ENCODE results near the gene ZNF652.

GRCh38 chr17:49316258-49316570, 45.8 kb downstream of the ZNF652 start:
- no peak for TF ChIP-seq POLR2A (IDR thresholded peaks at IDR 0.05)
- TF ChIP-seq, protein P1, sequence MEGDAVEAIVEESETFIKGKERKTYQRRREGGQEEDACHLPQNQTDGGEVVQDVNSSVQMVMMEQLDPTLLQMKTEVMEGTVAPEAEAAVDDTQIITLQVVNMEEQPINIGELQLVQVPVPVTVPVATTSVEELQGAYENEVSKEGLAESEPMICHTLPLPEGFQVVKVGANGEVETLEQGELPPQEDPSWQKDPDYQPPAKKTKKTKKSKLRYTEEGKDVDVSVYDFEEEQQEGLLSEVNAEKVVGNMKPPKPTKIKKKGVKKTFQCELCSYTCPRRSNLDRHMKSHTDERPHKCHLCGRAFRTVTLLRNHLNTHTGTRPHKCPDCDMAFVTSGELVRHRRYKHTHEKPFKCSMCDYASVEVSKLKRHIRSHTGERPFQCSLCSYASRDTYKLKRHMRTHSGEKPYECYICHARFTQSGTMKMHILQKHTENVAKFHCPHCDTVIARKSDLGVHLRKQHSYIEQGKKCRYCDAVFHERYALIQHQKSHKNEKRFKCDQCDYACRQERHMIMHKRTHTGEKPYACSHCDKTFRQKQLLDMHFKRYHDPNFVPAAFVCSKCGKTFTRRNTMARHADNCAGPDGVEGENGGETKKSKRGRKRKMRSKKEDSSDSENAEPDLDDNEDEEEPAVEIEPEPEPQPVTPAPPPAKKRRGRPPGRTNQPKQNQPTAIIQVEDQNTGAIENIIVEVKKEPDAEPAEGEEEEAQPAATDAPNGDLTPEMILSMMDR (IDR thresholded peaks at IDR 0.05) = no peak

Measured in vagina (tissue), 2 donors.